IPS-15b (cell line): ENCODE data around the gene C12orf50.
"Not testable (repeated sequence)": the region's sequence is repeated elsewhere in the genome, so short reads cannot be mapped to it uniquely, and the experiment has no call there.

Source experiments
- H3K27me3 ChIP-seq: one replicate; pipeline ENCODE4 v1.6.1; 2013; ENCODE audit warnings: low read length; ENCODE audit not compliant: control insufficient read depth, insufficient read depth
- H3K36me3 ChIP-seq: one replicate; pipeline ENCODE4 v1.6.1; 2013; ENCODE audit warnings: low read length; ENCODE audit not compliant: control insufficient read depth, insufficient read depth
- H3K4me1 ChIP-seq: one replicate; pipeline ENCODE4 v1.6.1; 2013; ENCODE audit warnings: mild to moderate bottlenecking, low read length; ENCODE audit not compliant: control insufficient read depth, insufficient read depth
- H3K4me3 ChIP-seq: one replicate; pipeline ENCODE4 v1.5.1; 2013; ENCODE audit warnings: low read depth, low read length
- H3K9ac ChIP-seq: one replicate; pipeline ENCODE4 v1.6.1; 2013; ENCODE audit warnings: low read depth, mild to moderate bottlenecking, low read length
- H3K9me3 ChIP-seq: one replicate; pipeline ENCODE4 v1.6.1; 2013; ENCODE audit warnings: mild to moderate bottlenecking, low read length; ENCODE audit not compliant: control insufficient read depth, insufficient read depth

C12orf50 gene

GRCh38 chr12:87985069-87985675, 44.0 kb downstream of the C12orf50 start:
- Histone ChIP-seq H3K9ac (no peak overlapping the region), H3K9me3 (no peaks in the 10 kb centered on the region), H3K27me3 (no peaks in the 10 kb centered on the region), H3K4me3 (no peak overlapping the region), H3K4me1 (no peaks in the 10 kb centered on the region), H3K36me3 (no peaks in the 10 kb centered on the region)

- Histone ChIP-seq H3K4me1 (no peaks in the 10 kb centered on the region), H3K27me3 (no peaks in the 10 kb centered on the region), H3K4me3 (no peak overlapping the region), H3K9me3 (no peaks in the 10 kb centered on the region), H3K9ac (no peak overlapping the region), H3K36me3 (no peaks in the 10 kb centered on the region)
Observed at GRCh38 chr12:87982208-87982607, 47.0 kb downstream of the C12orf50 start.

DNA sequence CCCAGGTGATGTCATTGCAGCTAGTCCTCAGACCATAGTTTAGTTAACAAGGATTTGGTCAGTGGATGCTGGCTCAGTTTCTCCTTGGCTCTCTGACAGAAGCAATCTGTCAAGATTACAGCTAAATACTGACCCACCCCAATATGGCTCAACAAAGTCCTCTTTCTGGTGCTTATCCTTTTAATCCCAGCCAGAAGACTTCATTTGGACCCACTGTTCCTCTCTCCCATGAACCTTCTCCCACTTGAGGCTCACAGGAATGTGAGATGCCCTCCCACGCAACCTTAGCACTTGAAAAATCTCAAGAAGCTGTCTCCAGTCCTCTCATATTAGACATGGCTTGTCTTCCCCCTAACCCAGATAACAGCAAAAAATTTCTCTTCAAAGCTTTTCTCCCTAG, 47.7 kb downstream of the C12orf50 start:
- Histone ChIP-seq H3K27me3 (no peaks in the 10 kb centered on the region), H3K9me3 (no peaks in the 10 kb centered on the region), H3K4me3 (no peak overlapping the region), H3K4me1 (no peaks in the 10 kb centered on the region), H3K36me3 (no peaks in the 10 kb centered on the region), H3K9ac (no peak overlapping the region)

DNA sequence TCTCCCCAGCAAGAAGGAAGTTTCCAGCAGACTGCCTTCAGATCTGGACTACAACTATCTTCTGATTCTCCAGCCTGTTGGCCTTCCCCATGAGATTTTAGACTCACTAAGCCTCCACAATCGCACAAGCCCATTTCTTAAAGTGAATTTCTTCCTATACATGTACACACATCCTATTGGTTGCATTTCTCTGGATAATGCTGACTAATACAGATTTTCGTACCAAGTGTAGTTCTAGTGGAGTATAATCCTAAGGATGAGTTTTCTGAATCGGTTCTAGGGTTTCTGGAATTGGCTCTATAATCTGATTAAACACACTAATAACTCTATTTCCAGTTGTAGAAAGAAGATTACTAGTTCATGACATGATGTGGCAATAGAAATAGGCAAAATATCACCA, 53.3 kb downstream of the C12orf50 start:
- Histone ChIP-seq H3K9me3 (no peaks in the 10 kb centered on the region), H3K27me3 (no peaks in the 10 kb centered on the region), H3K4me3 (no peak overlapping the region), H3K9ac (no peak overlapping the region), H3K4me1 (no peaks in the 10 kb centered on the region), H3K36me3 (no peaks in the 10 kb centered on the region)

DNA sequence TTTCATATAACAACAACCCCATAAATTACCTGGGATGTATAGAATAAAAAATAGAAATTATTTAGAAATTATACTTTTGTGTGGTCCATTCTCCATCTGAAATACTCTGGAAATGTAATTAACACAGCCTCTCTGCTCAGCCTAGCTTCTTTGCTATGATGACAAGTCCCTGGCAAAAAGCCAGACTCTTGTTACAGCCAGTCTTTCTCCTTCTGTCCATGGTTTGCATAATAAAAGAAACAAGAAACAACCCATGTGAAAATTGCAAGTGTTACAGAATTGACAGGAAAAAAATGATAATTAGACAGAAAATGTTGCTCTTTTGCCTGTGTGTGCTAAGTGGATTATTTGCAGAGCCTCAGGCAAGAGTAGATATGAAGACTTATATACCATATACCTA, 61.3 kb downstream of the C12orf50 start:
- no peak overlapping the region for H3K4me3 ChIP-seq
- no peak overlapping the region for H3K9ac ChIP-seq
- no peaks in the 10 kb centered on the region for H3K36me3 ChIP-seq
- no peaks in the 10 kb centered on the region for H3K4me1 ChIP-seq
- H3K27me3 ChIP-seq = no peaks in the 10 kb centered on the region
- no peaks in the 10 kb centered on the region for H3K9me3 ChIP-seq

DNA sequence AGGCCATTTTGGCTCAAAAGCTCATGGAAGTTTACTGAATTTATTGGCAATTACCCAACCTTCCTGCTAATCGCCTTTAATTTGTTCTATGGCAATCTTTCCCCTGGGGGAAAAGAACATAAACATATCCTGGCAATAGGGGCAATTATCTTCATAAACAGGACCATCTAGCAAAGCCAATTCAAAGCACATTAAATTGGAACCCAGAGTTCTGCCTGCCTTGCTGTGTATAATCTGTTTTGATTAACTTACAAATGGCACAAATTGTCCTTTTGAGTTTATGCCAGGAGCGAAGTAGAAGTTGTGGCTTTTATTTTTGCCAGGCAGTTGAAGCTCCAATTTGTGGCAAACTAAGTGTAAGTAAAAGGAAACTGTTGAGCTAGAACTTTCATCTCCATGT, 68.6 kb downstream of the C12orf50 start:
- H3K4me1 ChIP-seq = no peaks in the 10 kb centered on the region
- H3K9me3 ChIP-seq = no peaks in the 10 kb centered on the region
- no peaks in the 10 kb centered on the region for H3K36me3 ChIP-seq
- no peak overlapping the region for H3K9ac ChIP-seq
- H3K4me3 ChIP-seq = no peak overlapping the region
- no peaks in the 10 kb centered on the region for H3K27me3 ChIP-seq

DNA sequence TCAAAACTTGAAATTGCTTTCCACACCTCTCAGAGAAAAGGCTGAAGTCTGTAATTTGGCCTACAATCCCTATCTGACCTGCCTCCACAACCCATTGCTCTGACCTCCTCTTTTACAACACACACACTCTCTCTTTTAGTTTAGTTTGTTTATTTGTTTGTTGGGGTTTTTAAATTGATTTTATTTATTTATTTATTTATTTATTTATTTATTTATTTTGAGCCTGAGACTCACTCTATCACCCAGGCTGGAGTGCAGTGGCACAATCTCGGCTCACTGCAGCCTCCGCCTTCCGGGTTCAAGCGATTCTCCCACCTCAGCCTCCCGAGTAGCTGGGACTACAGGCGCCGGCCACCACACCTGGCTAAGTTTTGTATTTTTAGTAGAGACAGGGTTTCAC, 75.2 kb downstream of the C12orf50 start:
- H3K9me3 ChIP-seq, H3K36me3 ChIP-seq, H3K4me1 ChIP-seq, H3K27me3 ChIP-seq, H3K4me3 ChIP-seq, H3K9ac ChIP-seq: not testable (repeated sequence)

GRCh38 chr12:87953256-87953860, 75.8 kb downstream of the C12orf50 start:
- H3K27me3 ChIP-seq = no peaks in the 10 kb centered on the region
- H3K9ac ChIP-seq = no peak overlapping the region
- no peaks in the 10 kb centered on the region for H3K9me3 ChIP-seq
- no peak overlapping the region for H3K4me3 ChIP-seq
- H3K4me1 ChIP-seq = no peaks in the 10 kb centered on the region
- H3K36me3 ChIP-seq = no peaks in the 10 kb centered on the region

GRCh38 chr12:87952850-87953249, 76.4 kb downstream of the C12orf50 start:
- Histone ChIP-seq H3K9ac (no peak overlapping the region), H3K4me3 (no peak overlapping the region)

DNA sequence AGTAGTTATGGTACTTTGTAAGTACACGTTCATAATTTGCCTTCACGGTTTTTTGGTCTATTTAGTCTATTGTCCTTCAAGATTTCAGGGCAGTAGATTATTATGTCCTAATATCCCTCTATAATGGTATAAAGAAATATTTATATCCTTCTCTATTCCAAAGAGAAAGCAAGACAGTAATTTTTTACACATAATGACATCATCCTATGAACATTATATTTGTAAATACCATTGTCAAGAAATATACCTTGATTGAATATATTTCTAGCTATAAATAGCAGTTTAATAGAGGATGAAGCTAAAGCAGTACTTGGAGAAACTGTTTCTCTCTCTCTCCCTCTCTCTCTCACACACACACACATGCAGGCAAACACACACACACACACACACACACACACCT, 77.0 kb downstream of the C12orf50 start:
- H3K4me1 ChIP-seq = no peaks in the 10 kb centered on the region
- H3K9ac ChIP-seq = no peak overlapping the region
- no peak overlapping the region for H3K4me3 ChIP-seq
- no peaks in the 10 kb centered on the region for H3K27me3 ChIP-seq
- no peaks in the 10 kb centered on the region for H3K36me3 ChIP-seq
- no peaks in the 10 kb centered on the region for H3K9me3 ChIP-seq

More at GRCh38 chr12:87952850-87953249, 76.4 kb downstream of the C12orf50 start:
- Histone ChIP-seq H3K9me3 (no peaks in the 10 kb centered on the region), H3K27me3 (no peaks in the 10 kb centered on the region), H3K4me1 (no peaks in the 10 kb centered on the region), H3K36me3 (no peaks in the 10 kb centered on the region)

- H3K27me3 ChIP-seq = peaks cover 8% of the 10 kb centered on the region
- H3K36me3 ChIP-seq = no peaks in the 10 kb centered on the region
- no peak overlapping the region for H3K9ac ChIP-seq
- H3K4me3 ChIP-seq = no peak overlapping the region
- no peaks in the 10 kb centered on the region for H3K9me3 ChIP-seq
- H3K4me1 ChIP-seq = peaks cover 2% of the 10 kb centered on the region
Observed at GRCh38 chr12:87943762-87944161, 85.4 kb downstream of the C12orf50 start.

- Histone ChIP-seq H3K9ac (no peak overlapping the region), H3K36me3 (no peaks in the 10 kb centered on the region), H3K4me3 (no peak overlapping the region), H3K9me3 (no peaks in the 10 kb centered on the region), H3K4me1 (peaks cover 2% of the 10 kb centered on the region), H3K27me3 (peaks cover 10% of the 10 kb centered on the region)
Observed at GRCh38 chr12:87943023-87943422, 86.2 kb downstream of the C12orf50 start.
